Breast epithelium (tissue), 4 donors: ENCODE measurements around the gene REM2. TPM values are rescaled to one million over a fixed set of nuclear protein-coding genes. Genes with fewer than 3 reads are reported as not detected.

Experiments used
- DNase-seq, 2 donors: peaks; one replicate each; pipeline ENCODE4 v3.0.0-alpha.2; 2019; ENCODE audit warnings: low spot score in 2 of 2
- H3K27ac ChIP-seq, 2 donors: fragments of 200-600 bp; sonication (generic) in 1 of 2; one replicate each; pipeline ENCODE4 v1.5.1; 2016 to 2019; ENCODE audit warnings: mild to moderate bottlenecking in 1 of 2
- H3K27me3 ChIP-seq, 2 donors: fragments of 200-600 bp; sonication (generic) in 1 of 2; one replicate each; pipeline versions ENCODE4 v1.5.1 to v1.6.0; 2017 to 2019; ENCODE audit warnings: control low read depth in 1 of 2, mild to moderate bottlenecking in 1 of 2
- H3K36me3 ChIP-seq: fragments of 200-600 bp; one replicate; pipeline ENCODE4 v1.5.1; 2019
- H3K4me1 ChIP-seq, 2 donors: fragments of 200-600 bp; sonication (generic); one replicate each; pipeline ENCODE4 v1.5.1; 2016 to 2019; ENCODE audit warnings: control low read depth in 1 of 2
- H3K4me3 ChIP-seq, 3 donors: fragments of 200-600 bp; sonication (generic); 1 replicate in 2 of 3; 2 replicates in 1 of 3; pipeline ENCODE4 v1.5.1; 2016 to 2019; ENCODE audit warnings: mild to moderate bottlenecking in 3 of 3, moderate library complexity in 2 of 3
- H3K9me3 ChIP-seq, 2 donors: fragments of 200-600 bp; sonication (generic) in 1 of 2; one replicate each; pipeline ENCODE4 v1.5.1; 2016 to 2019; ENCODE audit warnings: control low read depth in 1 of 2
- CTCF ChIP-seq, 3 donors: fragments of 450-650 bp; IDR thresholded peaks; one replicate each; pipeline ENCODE4 v1.5.1; 2016 to 2017; ENCODE audit warnings: antibody characterized with exemption in 3 of 3, mild to moderate bottlenecking in 3 of 3, moderate library complexity in 3 of 3
- POLR2A ChIP-seq: fragments of 450-650 bp; IDR thresholded peaks from one replicate; pipeline ENCODE4 v1.6.1; 2016; ENCODE audit warnings: antibody characterized with exemption, mild to moderate bottlenecking, moderate library complexity
- POLR2AphosphoS5 ChIP-seq, 3 donors: sonication (generic); formaldehyde crosslinking; IDR thresholded peaks; one replicate each; pipeline ENCODE4 v1.6.1; 2017; ENCODE audit warnings: antibody characterized with exemption in 3 of 3
- intact Hi-C: fragments of 100-400 bp; cut with DNase I; formaldehyde crosslinking; loops from one replicate; pipeline ENCODE4 v1.15.1; 2023; ENCODE audit warnings: low total_unique reads
- total RNA-seq, 3 donors: library from RNA; depleted of rRNA; stranded (reverse); fragments of >200 nt; gene quantifications; one replicate each; pipeline ENCODE4 v1.1.0, GENCODE V29; 2016

Gene REM2
- total RNA-seq, 3 donors from 2014 or later = 0.96 to 1.3 (median 1.2) TPM

- H3K9me3 ChIP-seq = no peaks in the 10 kb centered on the region
- H3K27ac ChIP-seq = peak overlapping the region; percentile 68 to 97
- peaks cover 3 to 13% of the 10 kb centered on the region in 2 donors for H3K4me1 ChIP-seq
- TF ChIP-seq POLR2A = no peak
- no peak for TF ChIP-seq CTCF (IDR thresholded peaks at IDR 0.05)
- peak in 1 of 3 donors; percentile 6 for TF ChIP-seq POLR2AphosphoS5 (IDR thresholded peaks at IDR 0.05)
- no peaks in the 10 kb centered on the region for H3K27me3 ChIP-seq
- intact Hi-C loops = no loop called here
- DNase-seq = no peak
- H3K4me3 ChIP-seq = peak overlapping the region in 1 of 3 donors; percentile 46
- H3K36me3 ChIP-seq = peaks cover 6% of the 10 kb centered on the region
These were observed 40.6 kb upstream of the REM2 start for GRCh38 chr14:22842211-22843122.

DNA sequence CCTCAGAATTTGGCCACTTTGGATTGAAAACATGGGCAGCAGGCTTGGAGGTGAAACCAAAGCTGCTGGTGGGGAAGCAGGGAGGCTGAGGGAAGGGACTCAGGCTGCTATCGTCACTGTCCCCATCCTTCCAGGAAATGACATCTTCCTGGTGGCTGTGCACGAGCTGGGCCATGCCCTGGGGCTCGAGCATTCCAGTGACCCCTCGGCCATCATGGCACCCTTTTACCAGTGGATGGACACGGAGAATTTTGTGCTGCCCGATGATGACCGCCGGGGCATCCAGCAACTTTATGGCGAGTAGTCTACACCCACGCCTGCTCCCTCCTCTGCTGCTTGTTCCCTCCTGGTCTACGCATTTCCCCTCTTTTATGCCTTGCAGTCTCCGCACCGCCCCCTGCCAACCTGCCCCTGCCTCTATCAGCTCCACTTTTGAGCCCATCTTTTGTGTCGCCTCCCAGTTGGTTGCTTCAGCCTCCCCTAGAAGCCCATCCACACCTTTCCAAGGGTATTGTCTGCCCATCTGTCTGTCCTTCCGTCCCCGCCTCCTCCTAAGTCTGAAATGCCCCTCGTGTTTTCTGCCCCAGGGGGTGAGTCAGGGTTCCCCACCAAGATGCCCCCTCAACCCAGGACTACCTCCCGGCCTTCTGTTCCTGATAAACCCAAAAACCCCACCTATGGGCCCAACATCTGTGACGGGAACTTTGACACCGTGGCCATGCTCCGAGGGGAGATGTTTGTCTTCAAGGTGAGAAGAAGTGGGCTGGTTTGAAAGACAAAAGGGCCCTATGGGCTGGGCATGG, 39.7 kb upstream of the REM2 start:
- peak overlapping the region; percentile 68 to 97 for H3K27ac ChIP-seq
- DNase-seq = no peak
- TF ChIP-seq CTCF (IDR thresholded peaks at IDR 0.05) (no peak), POLR2AphosphoS5 (IDR thresholded peaks at IDR 0.05) (no peak), POLR2A (no peak)
- intact Hi-C loops = no loop called here
- H3K4me3 ChIP-seq = peak overlapping the region in 1 of 3 donors; percentile 46
- no peaks in the 10 kb centered on the region for H3K27me3 ChIP-seq
- H3K9me3 ChIP-seq = no peaks in the 10 kb centered on the region
- peaks cover 6% of the 10 kb centered on the region for H3K36me3 ChIP-seq
- peaks cover 8 to 19% of the 10 kb centered on the region in 2 donors for H3K4me1 ChIP-seq

- intact Hi-C loops = no loop called here
- Histone ChIP-seq H3K4me1 (peaks cover 8 to 9% of the 10 kb centered on the region in 2 donors), H3K27ac (peak overlapping the region; percentile 91 to 97), H3K9me3 (no peaks in the 10 kb centered on the region), H3K27me3 (no peaks in the 10 kb centered on the region), H3K36me3 (peaks cover 6% of the 10 kb centered on the region), H3K4me3 (peak overlapping the region in 1 of 3 donors; percentile 25)
- TF ChIP-seq POLR2AphosphoS5 (IDR thresholded peaks at IDR 0.05) (no peak), CTCF (IDR thresholded peaks at IDR 0.05) (no peak)
- no peak for DNase-seq
These were observed 38.6 kb upstream of the REM2 start for GRCh38 chr14:22844221-22845102.

- peak overlapping the region; percentile 91 to 97 for H3K27ac ChIP-seq
- peaks cover 6% of the 10 kb centered on the region for H3K36me3 ChIP-seq
- H3K27me3 ChIP-seq = no peaks in the 10 kb centered on the region
- peak overlapping the region in 1 of 3 donors; percentile 25 for H3K4me3 ChIP-seq
- intact Hi-C loops = no loop called here
- H3K4me1 ChIP-seq = peaks cover 7 to 15% of the 10 kb centered on the region in 2 donors
- TF ChIP-seq POLR2A = no peak
- TF ChIP-seq CTCF (IDR thresholded peaks at IDR 0.05) = no peak
- no peak for TF ChIP-seq POLR2AphosphoS5 (IDR thresholded peaks at IDR 0.05)
- H3K9me3 ChIP-seq = no peaks in the 10 kb centered on the region
- DNase-seq = no peak
These were observed 38.0 kb upstream of the REM2 start for GRCh38 chr14:22845103-22845394.
